PC-3 (cell line): Measurements from ENCODE around the gene F2RL1. TPM values are rescaled to one million over a fixed set of nuclear protein-coding genes. Genes with fewer than 3 reads are reported as not detected.

Source experiments
- ATAC-seq: fragments of 200-7000 bp; cut with Tn5 transposase; 2 replicates; pipeline ENCODE4 v1.9.1; 2020; ENCODE audit warnings: mild to moderate bottlenecking, moderate library complexity
- BruUV-seq: library from RNA; stranded (reverse); fragments of 400-500 nt; replicated peaks from 2 replicates; lab custom pipeline; 2021; lab: Mats Ljungman, UMichigan
- CTCF ChIA-PET: fragments of 300-600 bp; sonication (Branson Sonifier 250); formaldehyde crosslinking; loops from one replicate; lab custom pipeline; 2022; ENCODE audit warnings: antibody characterized with exemption; lab: Charles Lee
- POLR2A ChIA-PET: fragments of 300-600 bp; sonication (Branson Sonifier 250); formaldehyde crosslinking; loops from one replicate; lab custom pipeline; 2022; ENCODE audit warnings: antibody characterized with exemption; ENCODE audit not compliant: unreplicated experiment; lab: Charles Lee
- DNase-seq: peaks from one replicate; pipeline ENCODE4 v3.0.0-alpha.2; 2015
- H2AFZ ChIP-seq: fragments of 300-600 bp; sonication (generic); 2 replicates; pipeline ENCODE4 v1.6.0; 2016; ENCODE audit warnings: antibody characterized with exemption, low read length
- H3F3A ChIP-seq: fragments of 300-600 bp; sonication (generic); one replicate; pipeline ENCODE4 v1.6.0; 2017; ENCODE audit warnings: antibody characterized with exemption, low read length, control low read depth, mild to moderate bottlenecking; ENCODE audit not compliant: unreplicated experiment
- H3K27ac ChIP-seq: fragments of 300-600 bp; sonication (generic); 2 replicates; pipeline ENCODE4 v1.5.1; 2016; ENCODE audit warnings: mild to moderate bottlenecking, low read length
- H3K27me3 ChIP-seq: fragments of 300-600 bp; sonication (generic); 2 replicates; pipeline ENCODE4 v1.6.1; 2016; ENCODE audit warnings: low read length, mixed read lengths
- H3K36me3 ChIP-seq: fragments of 300-600 bp; sonication (generic); 2 replicates; pipeline ENCODE4 v1.6.1; 2016; ENCODE audit warnings: low read depth, mixed run types, low read length, mixed read lengths
- H3K4me1 ChIP-seq: fragments of 300-600 bp; sonication (generic); 2 replicates; pipeline ENCODE4 v1.5.1; 2016; ENCODE audit warnings: low read length; ENCODE audit not compliant: insufficient read depth
- H3K4me2 ChIP-seq: fragments of 300-600 bp; sonication (generic); 2 replicates; pipeline ENCODE4 v1.6.0; 2016; ENCODE audit warnings: low read length
- H3K4me3 ChIP-seq: fragments of 300-600 bp; sonication (generic); 2 replicates; pipeline ENCODE4 v1.5.1; 2016; ENCODE audit warnings: mild to moderate bottlenecking, low read length, mixed read lengths
- H3K79me2 ChIP-seq: fragments of 300-600 bp; sonication (generic); 2 replicates; pipeline ENCODE4 v1.6.1; 2017; ENCODE audit warnings: low read length, mixed read lengths
- H3K9ac ChIP-seq: fragments of 300-600 bp; sonication (generic); 2 replicates; pipeline ENCODE4 v1.6.0; 2016; ENCODE audit warnings: mild to moderate bottlenecking, low read length
- H3K9me2 ChIP-seq: fragments of 300-600 bp; sonication (generic); replicated peaks from 2 replicates; pipeline ENCODE4 v1.6.1; 2016; ENCODE audit warnings: mixed run types, low read length, mixed read lengths
- H3K9me3 ChIP-seq: fragments of 300-600 bp; sonication (generic); 2 replicates; pipeline ENCODE4 v1.6.1; 2016; ENCODE audit warnings: low read length, mixed read lengths
- H4K20me1 ChIP-seq: fragments of 300-600 bp; sonication (generic); 2 replicates; pipeline ENCODE4 v1.6.1; 2016; ENCODE audit warnings: low read length, mixed read lengths
- CTCF ChIP-seq: fragments of 300-600 bp; sonication (generic); conservative IDR thresholded peaks from 2 replicates; pipeline ENCODE4 v1.5.1; 2017; ENCODE audit warnings: antibody characterized with exemption, low read depth, mild to moderate bottlenecking, low read length
- EZH2 ChIP-seq: fragments of 300-600 bp; sonication (generic); IDR thresholded peaks from one replicate; pipeline ENCODE4 v1.6.1; 2017; ENCODE audit warnings: antibody characterized with exemption, mild to moderate bottlenecking, low read length; ENCODE audit not compliant: unreplicated experiment
- EZH2phosphoT487 ChIP-seq: fragments of 300-600 bp; sonication (generic); IDR thresholded peaks from 2 replicates; pipeline ENCODE4 v1.6.1; 2018; ENCODE audit warnings: mild to moderate bottlenecking, antibody characterized with exemption, low read length, borderline replicate concordance
- intact Hi-C: fragments of 100-400 bp; cut with micrococcal nuclease; formaldehyde crosslinking; loops from 2 replicates; pipeline ENCODE4 v1.9.0; 2023
- total RNA-seq: library from RNA; depleted of rRNA; stranded (reverse); fragments of >200 nt; gene quantifications from 2 replicates; pipeline ENCODE4 v1.2.3, GENCODE V29; 2014

F2RL1 gene
- total RNA-seq, 1 experiment from 2014 or later, result 167 TPM

- Histone ChIP-seq H2AFZ (no peak overlapping the region), H3K36me3 (no peaks in the 10 kb centered on the region), H3K4me3 (no peak overlapping the region), H3K27me3 (no peaks in the 10 kb centered on the region), H3K79me2 (no peaks in the 10 kb centered on the region), H4K20me1 (no peaks in the 10 kb centered on the region), H3K9ac (no peak overlapping the region), H3K9me3 (no peaks in the 10 kb centered on the region), H3K27ac (peak overlapping the region; percentile 99; the same call in 1 of the 2 replicates), H3K9me2 (no peaks in the 10 kb centered on the region), H3F3A (no peaks in the 10 kb centered on the region), H3K4me2 (no peak overlapping the region), H3K4me1 (peaks cover 34% of the 10 kb centered on the region)
- DNase-seq, result no peak
- no peak for TF ChIP-seq EZH2
- TF ChIP-seq EZH2phosphoT487, result no peak
- no peak for TF ChIP-seq CTCF
- ChIA-PET POLR2A (interaction anchor here (0.6 kb wide), 1 partner anchor 9 kb away, joined by 5 read pairs; no protein-coding TSS in a partner anchor), CTCF (no interaction called here)
- no peak for ATAC-seq
- intact Hi-C loops, result no loop called here
- BruUV-seq, result no TSS peak
Measured at GRCh38 chr5:76799588-76799987, 19.2 kb upstream of the F2RL1 start.

GRCh38 chr5:76800579-76800978 is 18.3 kb upstream of the F2RL1 start:
- Histone ChIP-seq H3K9me3 (no peaks in the 10 kb centered on the region), H3K27ac (peak overlapping the region; percentile 99), H4K20me1 (no peaks in the 10 kb centered on the region), H3F3A (peaks cover 2% of the 10 kb centered on the region), H3K27me3 (no peaks in the 10 kb centered on the region), H3K9me2 (no peaks in the 10 kb centered on the region), H3K36me3 (no peaks in the 10 kb centered on the region), H3K4me3 (no peak overlapping the region), H2AFZ (no peak overlapping the region), H3K4me2 (no peak overlapping the region), H3K79me2 (no peaks in the 10 kb centered on the region), H3K9ac (peak overlapping the region; percentile 77), H3K4me1 (peaks cover 40% of the 10 kb centered on the region)
- ChIA-PET CTCF (no interaction called here), POLR2A (no interaction called here)
- BruUV-seq, result no TSS peak
- TF ChIP-seq CTCF (no peak), EZH2phosphoT487 (no peak), EZH2 (no peak)
- DNase-seq, result no peak
- ATAC-seq, result no peak
- intact Hi-C loops, result no loop called here

- no peak for TF ChIP-seq CTCF
- no peak for TF ChIP-seq EZH2phosphoT487
- no peak for TF ChIP-seq EZH2
- BruUV-seq, result no TSS peak
- H3K9me3 ChIP-seq, result no peaks in the 10 kb centered on the region
- H3K27me3 ChIP-seq, result no peaks in the 10 kb centered on the region
- intact Hi-C loops, result no loop called here
- peak overlapping the region; percentile 77 for H3K9ac ChIP-seq
- DNase-seq (peak; percentile 83), ATAC-seq (peak; percentile 11; the same call in 1 of the 2 replicates)
- no peaks in the 10 kb centered on the region for H3K36me3 ChIP-seq
- H4K20me1 ChIP-seq, result no peaks in the 10 kb centered on the region
- peak overlapping the region; percentile 51 for H3K4me2 ChIP-seq
- peaks cover 45% of the 10 kb centered on the region for H3K4me1 ChIP-seq
- no peaks in the 10 kb centered on the region for H3K79me2 ChIP-seq
- no peaks in the 10 kb centered on the region for H3K9me2 ChIP-seq
- H3K4me3 ChIP-seq, result no peak overlapping the region
- CTCF ChIA-PET, result no interaction called here
- POLR2A ChIA-PET, result no interaction called here
- no peak overlapping the region for H2AFZ ChIP-seq
- peak overlapping the region; percentile 99 for H3K27ac ChIP-seq
- peaks cover 5% of the 10 kb centered on the region for H3F3A ChIP-seq
Measured at GRCh38 chr5:76801159-76801802, 17.5 kb upstream of the F2RL1 start.
